Endodermal cell (in vitro differentiated cells): ENCODE data around the gene KATNAL1. TPM values are rescaled to one million over a fixed set of nuclear protein-coding genes. Genes with fewer than 3 reads are reported as not detected.

Experiments used
- DNase-seq: peaks from one replicate; pipeline ENCODE4 v3.0.0-alpha.2; 2017
- H3K27ac ChIP-seq: 2 replicates; pipeline ENCODE4 v1.5.1; 2013; ENCODE audit warnings: mild to moderate bottlenecking, low read depth, low read length, moderate library complexity
- H3K27me3 ChIP-seq: 2 replicates; pipeline ENCODE4 v1.6.1; 2013; ENCODE audit warnings: mild to moderate bottlenecking, low read length, moderate library complexity; ENCODE audit not compliant: insufficient read depth, control insufficient read depth, poor library complexity, severe bottlenecking
- H3K36me3 ChIP-seq: 2 replicates; pipeline ENCODE4 v1.7.0; 2013; ENCODE audit warnings: mild to moderate bottlenecking, low read length, moderate library complexity; ENCODE audit not compliant: control insufficient read depth, insufficient read depth
- H3K4me1 ChIP-seq: one replicate; pipeline ENCODE4 v1.7.0; 2013; ENCODE audit warnings: low read length; ENCODE audit not compliant: control insufficient read depth, insufficient read depth
- H3K4me3 ChIP-seq: 2 replicates; pipeline ENCODE4 v1.5.1; 2013; ENCODE audit warnings: mild to moderate bottlenecking, low read length, moderate library complexity
- H3K9ac ChIP-seq: 2 replicates; pipeline ENCODE4 v1.6.1; 2013; ENCODE audit warnings: mild to moderate bottlenecking, low read length, moderate library complexity; ENCODE audit not compliant: poor library complexity, severe bottlenecking; ENCODE audit errors: extremely low read depth
- H3K9me3 ChIP-seq: 2 replicates; pipeline ENCODE4 v1.6.1; 2013; ENCODE audit warnings: mild to moderate bottlenecking, low read length, moderate library complexity; ENCODE audit not compliant: control insufficient read depth
- H3K27ac Mint-ChIP-seq: 2 replicates; pipeline ENCODE4 v1.8.0; 2020; ENCODE audit warnings: mixed read lengths
- H3K27me3 Mint-ChIP-seq: 2 replicates; pipeline ENCODE4 v1.8.0; 2021; ENCODE audit warnings: mild to moderate bottlenecking, mixed read lengths; ENCODE audit not compliant: insufficient read depth
- H3K36me3 Mint-ChIP-seq: 2 replicates; pipeline ENCODE4 v1.8.0; 2020; ENCODE audit warnings: low read depth, mixed read lengths
- H3K4me1 Mint-ChIP-seq: 2 replicates; pipeline ENCODE4 v1.8.0; 2020; ENCODE audit warnings: mixed read lengths
- H3K4me3 Mint-ChIP-seq: 2 replicates; pipeline ENCODE4 v1.8.0; 2020; ENCODE audit warnings: mild to moderate bottlenecking, moderate library complexity, mixed read lengths
- H3K9me3 Mint-ChIP-seq: 2 replicates; pipeline ENCODE4 v1.8.0; 2020; ENCODE audit warnings: mild to moderate bottlenecking, mixed read lengths
- WGBS, 2 experiments: methylation state at CpG; one replicate each; pipeline versions ENCODE4 v1.1.5 to v1.1.7; 2013; ENCODE audit warnings: missing lambda C conversion rate in 2 of 2, mixed read lengths in 1 of 2; ENCODE audit not compliant: insufficient coverage in 1 of 2, insufficient read length in 1 of 2; 5-methylcytosine and 5-hydroxymethylcytosine counted together
- long read RNA-seq, 4 experiments: library from polyadenylated mRNA in 2 of 4; library from RNA in 1 of 4; library from capped mRNA in 1 of 4; stranded (forward) in 3 of 4; unstranded in 1 of 4; transcript quantifications; one replicate each; pipeline ENCODE4 v2.0.0, GENCODE V29; 2020 to 2021; ENCODE audit warnings: inconsistent platforms in 1 of 4
- polyA plus RNA-seq, 2 experiments: library from polyadenylated mRNA; stranded (reverse); fragments of 50-300 nt; gene quantifications; one replicate each; pipeline ENCODE4 v1.2.3, GENCODE V29; 2013
- total RNA-seq, 2 donors: library from RNA; stranded (reverse); fragmentation: NEBNext Ultra II Directional in 1 of 2; extraction: Animal tissue kit (Norgen Biotek cat#: 25700) in 1 of 2; gene quantifications; 2 replicates in 1 of 2; 3 replicates in 1 of 2; pipeline ENCODE4 v1.2.1, GENCODE V29; 2021
- TF ChIP-seq, protein P1 (sequence below): fragments of 200-600 bp; sonication (generic); conservative IDR thresholded peaks from 2 replicates; pipeline ENCODE4 v1.5.0; 2021; ENCODE audit warnings: antibody characterized with exemption, mild to moderate bottlenecking

KATNAL1 gene
- 10 to 100 TPM; 20.3 to 32.2 TPM for total RNA-seq
- polyA plus RNA-seq (2013, experiment 1 of 2) = 17.0 TPM
- polyA plus RNA-seq (2013, experiment 2 of 2) = 16.1 TPM
- long read RNA-seq, experiment 1, partial matches to known transcripts = 1 of 8 reads
- long read RNA-seq, experiment 1, other reads (novel, unspliced or antisense) = 7 of 8 reads
- long read RNA-seq, experiment 2, full-length matches to known transcripts = 8 of 9 reads
- long read RNA-seq, experiment 2, partial matches to known transcripts = 0 of 9 reads
- long read RNA-seq, experiment 2, other reads (novel, unspliced or antisense) = 1 of 9 reads
- long read RNA-seq, experiment 3, full-length matches to known transcripts = 14 of 25 reads
- long read RNA-seq, experiment 3, partial matches to known transcripts = 1 of 25 reads
- long read RNA-seq, experiment 3, other reads (novel, unspliced or antisense) = 10 of 25 reads
- long read RNA-seq, experiment 4, full-length matches to known transcripts = 7 of 14 reads
- long read RNA-seq, experiment 4, partial matches to known transcripts = 0 of 14 reads
- long read RNA-seq, experiment 4, other reads (novel, unspliced or antisense) = 7 of 14 reads

- H3K27ac ChIP-seq = peak within 1 kb of the TSS; percentile 94
These were observed at the start of gene KATNAL1 for GRCh38 chr13:30307194-30307970. KATNAL1 (minus strand) TSS chr13:30307551; CDS start chr13:30283777, 23,774 bp downstream.

GRCh38 chr13:30355839-30356238, 48.5 kb upstream of the KATNAL1 start:
- no peaks in the 10 kb centered on the region for H3K4me1 ChIP-seq
- no peak overlapping the region for H3K9ac ChIP-seq
- no peaks in the 10 kb centered on the region for H3K36me3 ChIP-seq
- Mint-ChIP-seq H3K27ac (no peak overlapping the region), H3K27me3 (no peaks in the 10 kb centered on the region), H3K36me3 (no peaks in the 10 kb centered on the region), H3K4me3 (no peak overlapping the region), H3K9me3 (peaks cover 18% of the 10 kb centered on the region), H3K4me1 (peaks cover 8% of the 10 kb centered on the region)
- TF ChIP-seq, protein P1, sequence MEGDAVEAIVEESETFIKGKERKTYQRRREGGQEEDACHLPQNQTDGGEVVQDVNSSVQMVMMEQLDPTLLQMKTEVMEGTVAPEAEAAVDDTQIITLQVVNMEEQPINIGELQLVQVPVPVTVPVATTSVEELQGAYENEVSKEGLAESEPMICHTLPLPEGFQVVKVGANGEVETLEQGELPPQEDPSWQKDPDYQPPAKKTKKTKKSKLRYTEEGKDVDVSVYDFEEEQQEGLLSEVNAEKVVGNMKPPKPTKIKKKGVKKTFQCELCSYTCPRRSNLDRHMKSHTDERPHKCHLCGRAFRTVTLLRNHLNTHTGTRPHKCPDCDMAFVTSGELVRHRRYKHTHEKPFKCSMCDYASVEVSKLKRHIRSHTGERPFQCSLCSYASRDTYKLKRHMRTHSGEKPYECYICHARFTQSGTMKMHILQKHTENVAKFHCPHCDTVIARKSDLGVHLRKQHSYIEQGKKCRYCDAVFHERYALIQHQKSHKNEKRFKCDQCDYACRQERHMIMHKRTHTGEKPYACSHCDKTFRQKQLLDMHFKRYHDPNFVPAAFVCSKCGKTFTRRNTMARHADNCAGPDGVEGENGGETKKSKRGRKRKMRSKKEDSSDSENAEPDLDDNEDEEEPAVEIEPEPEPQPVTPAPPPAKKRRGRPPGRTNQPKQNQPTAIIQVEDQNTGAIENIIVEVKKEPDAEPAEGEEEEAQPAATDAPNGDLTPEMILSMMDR = no peak
- peaks cover 20% of the 10 kb centered on the region for H3K9me3 ChIP-seq
- H3K4me3 ChIP-seq = no peak overlapping the region
- no peak overlapping the region for H3K27ac ChIP-seq
- H3K27me3 ChIP-seq = no peaks in the 10 kb centered on the region
- WGBS, 2 experiments = 88 to 90% methylated on average over 3 to 6 of the region's 6 CpGs
- no peak for DNase-seq

More at GRCh38 chr13:30307194-30307970, at the start of gene KATNAL1:
- Mint-ChIP-seq H3K36me3 (no peaks in the 10 kb centered on the region), H3K9me3 (no peaks in the 10 kb centered on the region), H3K4me1 (peaks cover 7% of the 10 kb centered on the region), H3K27ac (peak within 1 kb of the TSS; percentile 75), H3K27me3 (no peaks in the 10 kb centered on the region), H3K4me3 (peak within 1 kb of the TSS; percentile 72)
- Histone ChIP-seq H3K9ac (peak within 1 kb of the TSS; percentile 82), H3K27me3 (no peaks in the 10 kb centered on the region), H3K4me3 (peak within 1 kb of the TSS; percentile 98), H3K4me1 (no peaks in the 10 kb centered on the region), H3K36me3 (no peaks in the 10 kb centered on the region), H3K9me3 (no peaks in the 10 kb centered on the region)
- TF ChIP-seq, protein P1 = no peak
- 0 to 1% methylated on average over 9 to 71 of the region's 71 CpGs for whole genome bisulfite sequencing, 2 experiments
- peak; percentile 90 for DNase-seq

DNA sequence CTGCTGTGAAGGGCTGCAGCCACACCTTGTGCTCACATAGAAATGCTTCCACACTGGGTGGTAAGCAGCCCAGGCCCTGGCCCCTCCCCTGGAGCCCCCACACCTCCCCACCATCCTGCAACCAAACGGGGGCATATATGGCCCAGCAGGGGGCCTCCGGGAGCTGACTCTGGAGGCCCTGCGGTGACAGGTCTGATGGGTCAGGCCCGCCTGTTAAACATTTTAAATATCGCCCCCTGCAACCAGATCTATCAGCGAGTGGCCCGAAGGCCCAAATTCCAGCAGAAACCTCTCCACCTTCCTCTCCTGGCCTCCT, 48.0 kb upstream of the KATNAL1 start:
- H3K9me3 Mint-ChIP-seq = peaks cover 18% of the 10 kb centered on the region
- H3K4me1 Mint-ChIP-seq = peaks cover 8% of the 10 kb centered on the region
- H3K27ac ChIP-seq = no peak overlapping the region
- peaks cover 20% of the 10 kb centered on the region for H3K9me3 ChIP-seq
- H3K36me3 Mint-ChIP-seq = no peaks in the 10 kb centered on the region
- H3K27ac Mint-ChIP-seq = peak overlapping the region; percentile 62
- TF ChIP-seq, protein P1 = no peak
- no peaks in the 10 kb centered on the region for H3K4me1 ChIP-seq
- H3K36me3 ChIP-seq = no peaks in the 10 kb centered on the region
- H3K27me3 Mint-ChIP-seq = no peaks in the 10 kb centered on the region
- WGBS, 2 experiments = 69 to 79% methylated on average over 7 of the region's 7 CpGs
- H3K27me3 ChIP-seq = no peaks in the 10 kb centered on the region
- no peak overlapping the region for H3K4me3 ChIP-seq
- DNase-seq = peak; percentile 70
- no peak overlapping the region for H3K9ac ChIP-seq
- H3K4me3 Mint-ChIP-seq = no peak overlapping the region
